Sigmoid colon (tissue), 4 donors: ENCODE measurements around the gene C19orf73.

Experiments used
- POLR2A ChIP-seq, 2 donors: fragments of 450-650 bp; IDR thresholded peaks; one replicate each; pipeline ENCODE4 v1.6.1; 2016; ENCODE audit warnings: antibody characterized with exemption in 2 of 2, mild to moderate bottlenecking in 2 of 2, moderate library complexity in 2 of 2
- POLR2AphosphoS5 ChIP-seq, 4 donors: sonication (generic); formaldehyde crosslinking; IDR thresholded peaks; one replicate each; pipeline ENCODE4 v1.6.1; 2017; ENCODE audit warnings: antibody characterized with exemption in 4 of 4
- TF ChIP-seq, protein P1 (sequence below), 4 experiments: fragments of 450-650 bp in 3 of 4; fragments of 200-600 bp in 1 of 4; IDR thresholded peaks; one replicate each; pipeline ENCODE4 v1.5.1; 2016 to 2019; ENCODE audit warnings: antibody characterized with exemption in 4 of 4, mild to moderate bottlenecking in 3 of 4, moderate library complexity in 2 of 4

GRCh38 chr19:49116544-49116943, 2.4 kb downstream of the C19orf73 start:
- TF ChIP-seq POLR2AphosphoS5 (IDR thresholded peaks at IDR 0.05) (no peak), POLR2A (IDR thresholded peaks at IDR 0.05) (no peak)
- TF ChIP-seq, protein P1, sequence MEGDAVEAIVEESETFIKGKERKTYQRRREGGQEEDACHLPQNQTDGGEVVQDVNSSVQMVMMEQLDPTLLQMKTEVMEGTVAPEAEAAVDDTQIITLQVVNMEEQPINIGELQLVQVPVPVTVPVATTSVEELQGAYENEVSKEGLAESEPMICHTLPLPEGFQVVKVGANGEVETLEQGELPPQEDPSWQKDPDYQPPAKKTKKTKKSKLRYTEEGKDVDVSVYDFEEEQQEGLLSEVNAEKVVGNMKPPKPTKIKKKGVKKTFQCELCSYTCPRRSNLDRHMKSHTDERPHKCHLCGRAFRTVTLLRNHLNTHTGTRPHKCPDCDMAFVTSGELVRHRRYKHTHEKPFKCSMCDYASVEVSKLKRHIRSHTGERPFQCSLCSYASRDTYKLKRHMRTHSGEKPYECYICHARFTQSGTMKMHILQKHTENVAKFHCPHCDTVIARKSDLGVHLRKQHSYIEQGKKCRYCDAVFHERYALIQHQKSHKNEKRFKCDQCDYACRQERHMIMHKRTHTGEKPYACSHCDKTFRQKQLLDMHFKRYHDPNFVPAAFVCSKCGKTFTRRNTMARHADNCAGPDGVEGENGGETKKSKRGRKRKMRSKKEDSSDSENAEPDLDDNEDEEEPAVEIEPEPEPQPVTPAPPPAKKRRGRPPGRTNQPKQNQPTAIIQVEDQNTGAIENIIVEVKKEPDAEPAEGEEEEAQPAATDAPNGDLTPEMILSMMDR (IDR thresholded peaks at IDR 0.05) = no peak
